PFSK-1 (cell line): Measurements from ENCODE around the gene LIG3.

Experiments used
- FOXP2 ChIP-seq: optimal IDR thresholded peaks from 2 replicates; pipeline ENCODE3; 2011; ENCODE audit warnings: borderline replicate concordance, control low read depth, inconsistent platforms; ENCODE audit not compliant: insufficient read depth; ENCODE audit errors: extremely low read length, extremely low read depth
- POLR2AphosphoS5 ChIP-seq: IDR thresholded peaks from 2 replicates; pipeline ENCODE4 v1.6.1; 2012; ENCODE audit warnings: low read depth, mild to moderate bottlenecking, control low read depth, low read length, moderate library complexity
- REST ChIP-seq, 2 experiments: IDR thresholded peaks; 2 replicates each; pipeline versions ENCODE4 v1.6.1 to v1.8.0; 2011 to 2012; ENCODE audit warnings: low read depth in 2 of 2, low read length in 2 of 2, control low read depth in 1 of 2, inconsistent platforms in 1 of 2, mild to moderate bottlenecking in 1 of 2, moderate library complexity in 1 of 2; ENCODE audit not compliant: insufficient read depth in 1 of 2
- SIN3A ChIP-seq: IDR thresholded peaks from 2 replicates; pipeline ENCODE4 v1.6.1; 2012; ENCODE audit warnings: mild to moderate bottlenecking, low read length, moderate library complexity, borderline replicate concordance; ENCODE audit not compliant: insufficient read depth
- TAF1 ChIP-seq: IDR thresholded peaks from 2 replicates; pipeline ENCODE4 v1.6.1; 2012; ENCODE audit warnings: low read length, control low read depth, borderline replicate concordance; ENCODE audit not compliant: insufficient read depth

- TF ChIP-seq REST (IDR thresholded peaks at IDR 0.05; ENCODE audit: insufficient read depth in 1 of 2, low read depth in 2 of 2, low read length in 2 of 2) (no peak), POLR2AphosphoS5 (no peak), SIN3A (no peak), TAF1 (no peak), FOXP2 (no peak)
These were observed 6.9 kb downstream of the LIG3 start for GRCh38 chr17:34987232-34987631.
